Endometrial microvascular endothelial cells (primary cell): ENCODE data around the gene KLF13. TPM values are rescaled to one million over a fixed set of nuclear protein-coding genes. Genes with fewer than 3 reads are reported as not detected.

Source experiments
- in situ Hi-C: cut with HindIII; loops from 2 replicates; pipeline ENCODE4 v1.10.0; 2017; ENCODE audit warnings: low sequenced_read_pairs, low pct_unique_long_range_greater_than_20kb; ENCODE audit errors: inconsistent ontology term
- total RNA-seq: library from RNA; depleted of rRNA; stranded (reverse); fragments of >200 nt; gene quantifications from one replicate; pipeline ENCODE4 v1.2.3, GENCODE V29; 2015; ENCODE audit errors: inconsistent ontology term

Gene KLF13
- total RNA-seq, 1 donor from 2014 or later, result 21.2 TPM

DNA sequence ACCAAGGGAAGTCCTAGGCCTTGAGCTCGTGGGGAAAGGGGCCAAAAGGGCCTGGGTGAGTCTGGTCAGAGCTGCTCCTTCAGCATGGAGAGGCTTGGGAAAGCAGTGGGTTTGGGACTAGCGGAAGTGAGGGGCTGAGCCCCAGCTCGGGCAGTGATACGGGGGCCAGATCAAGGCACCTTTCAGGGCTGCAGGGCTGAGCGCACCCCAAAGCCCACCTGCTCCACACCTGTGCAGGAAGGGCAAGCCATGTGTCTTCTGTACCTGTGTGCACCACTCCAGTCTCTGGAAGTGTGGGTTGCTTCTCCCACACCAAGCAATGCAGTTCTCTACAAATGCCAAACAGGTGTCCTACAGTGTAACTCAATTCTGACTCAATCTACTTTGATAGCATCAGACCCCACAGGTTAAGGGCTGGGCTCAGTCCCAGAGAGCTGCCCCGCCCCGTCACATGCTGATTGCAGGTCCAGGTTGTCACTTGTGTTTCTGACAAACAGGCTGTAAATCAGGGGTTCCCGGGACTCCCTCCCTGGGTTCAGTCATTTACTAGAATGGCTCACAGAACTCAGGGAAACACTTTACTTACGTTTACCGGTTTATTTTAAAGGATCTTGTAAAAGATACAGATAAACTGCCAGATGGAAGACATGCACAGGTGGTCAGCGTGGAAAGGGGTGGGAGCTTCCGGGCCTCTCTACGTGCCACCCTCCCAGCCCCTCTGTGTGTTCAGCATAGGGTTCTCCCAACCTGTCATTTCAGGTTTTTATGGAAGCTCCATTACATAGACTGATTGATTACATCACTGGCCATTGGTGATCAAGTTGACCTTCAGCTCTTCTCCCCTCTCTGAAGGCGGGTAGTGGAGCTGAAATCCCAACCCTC, 28.8 kb upstream of the KLF13 start:
- in situ Hi-C loops, result no loop called here

DNA sequence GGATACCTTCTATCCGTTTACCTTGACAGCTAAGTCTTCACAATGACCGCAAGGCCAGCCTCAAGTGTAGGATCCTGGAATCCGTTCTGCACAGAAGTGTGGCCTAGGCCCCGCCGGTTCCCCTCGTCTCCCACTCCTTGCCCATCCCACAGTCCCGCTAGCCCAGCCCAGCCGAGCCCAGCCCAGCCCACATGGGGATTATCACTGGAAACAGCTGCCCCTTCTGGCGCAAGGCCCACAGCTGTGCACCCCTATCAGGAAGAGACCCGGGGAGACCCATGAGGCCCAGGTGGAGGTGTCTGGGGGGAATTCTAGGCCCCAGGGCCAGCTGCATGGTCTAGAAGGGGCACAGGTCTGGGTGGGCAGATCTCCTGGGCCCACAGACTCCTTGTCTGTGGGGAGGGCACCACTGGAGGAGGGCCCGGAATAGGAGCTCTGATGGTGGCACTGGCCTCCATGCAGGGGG, 27.9 kb upstream of the KLF13 start:
- in situ Hi-C loops, result no loop called here

DNA sequence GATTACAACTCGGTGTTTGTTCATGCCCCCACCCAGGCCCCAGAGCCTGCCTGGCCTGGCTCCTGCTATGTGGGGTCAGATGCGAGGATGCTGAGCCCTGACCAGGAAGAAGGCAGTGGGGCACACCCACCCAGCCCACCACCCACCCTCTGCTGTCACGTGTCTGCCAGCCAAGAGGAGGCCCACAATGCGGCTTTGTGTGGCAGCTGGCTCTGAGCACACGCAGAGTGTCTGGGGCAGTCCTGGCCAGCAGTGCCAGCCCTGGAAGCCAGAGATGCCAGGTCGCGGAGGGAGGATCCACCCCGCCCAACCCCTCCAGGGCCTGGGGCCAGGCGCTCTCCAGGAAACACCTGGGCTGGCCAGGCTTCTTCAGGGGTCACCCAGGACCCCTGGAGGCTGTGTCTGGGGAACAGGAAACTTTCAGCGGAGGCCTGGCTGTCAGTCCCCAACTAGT, 26.4 kb upstream of the KLF13 start:
- in situ Hi-C loops, result no loop called here

DNA sequence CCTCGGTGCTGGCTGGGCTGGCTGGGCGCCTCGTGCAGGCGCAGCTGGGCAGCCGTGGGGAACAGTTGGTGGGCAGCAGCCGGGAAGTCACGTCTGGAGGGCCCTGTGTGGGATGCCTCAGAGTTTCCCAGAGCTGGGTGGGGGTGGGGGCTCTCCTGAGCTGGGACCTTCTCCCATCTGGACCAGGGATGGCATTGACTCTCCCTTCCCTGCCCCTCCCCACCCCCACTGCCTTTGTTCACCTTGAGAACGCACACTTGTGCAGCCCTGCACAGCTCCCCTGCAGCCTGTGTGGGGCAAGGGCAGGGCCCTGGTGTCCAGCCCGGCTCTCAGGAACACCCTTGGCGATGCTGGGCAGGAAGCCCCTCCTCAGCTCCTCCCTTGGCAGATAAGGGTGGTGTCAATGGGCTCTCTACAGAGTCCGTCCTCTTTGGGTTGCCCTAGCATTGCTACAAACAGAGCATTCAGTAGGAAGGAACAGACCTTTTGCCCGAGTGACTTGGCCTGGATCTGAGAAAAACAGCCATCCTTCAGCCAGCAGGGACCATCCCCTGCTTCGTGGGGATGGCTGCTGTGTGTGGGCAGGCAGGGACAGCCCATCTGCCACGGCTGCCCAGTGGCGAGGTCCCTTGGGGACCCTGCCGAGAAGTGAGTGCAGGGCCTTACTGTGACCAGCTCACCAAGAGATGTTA, 25.5 kb upstream of the KLF13 start:
- in situ Hi-C loops, result no loop called here

DNA sequence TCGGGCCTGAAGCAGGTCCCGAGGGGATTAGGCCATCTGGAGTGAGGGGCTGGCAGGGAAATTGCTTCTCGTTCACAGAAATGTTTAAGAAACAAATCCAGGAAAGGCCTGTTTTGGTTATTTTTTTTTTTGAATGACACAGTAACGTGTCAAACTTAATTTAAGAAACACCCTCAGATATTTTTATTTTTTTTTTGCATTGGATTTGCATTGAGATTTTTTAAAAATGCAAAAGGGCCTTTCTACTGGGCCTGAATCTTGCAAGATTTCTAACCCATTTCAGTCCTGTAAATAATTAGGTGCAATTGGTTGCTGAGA, 25.0 kb upstream of the KLF13 start:
- in situ Hi-C loops, result no loop called here

DNA sequence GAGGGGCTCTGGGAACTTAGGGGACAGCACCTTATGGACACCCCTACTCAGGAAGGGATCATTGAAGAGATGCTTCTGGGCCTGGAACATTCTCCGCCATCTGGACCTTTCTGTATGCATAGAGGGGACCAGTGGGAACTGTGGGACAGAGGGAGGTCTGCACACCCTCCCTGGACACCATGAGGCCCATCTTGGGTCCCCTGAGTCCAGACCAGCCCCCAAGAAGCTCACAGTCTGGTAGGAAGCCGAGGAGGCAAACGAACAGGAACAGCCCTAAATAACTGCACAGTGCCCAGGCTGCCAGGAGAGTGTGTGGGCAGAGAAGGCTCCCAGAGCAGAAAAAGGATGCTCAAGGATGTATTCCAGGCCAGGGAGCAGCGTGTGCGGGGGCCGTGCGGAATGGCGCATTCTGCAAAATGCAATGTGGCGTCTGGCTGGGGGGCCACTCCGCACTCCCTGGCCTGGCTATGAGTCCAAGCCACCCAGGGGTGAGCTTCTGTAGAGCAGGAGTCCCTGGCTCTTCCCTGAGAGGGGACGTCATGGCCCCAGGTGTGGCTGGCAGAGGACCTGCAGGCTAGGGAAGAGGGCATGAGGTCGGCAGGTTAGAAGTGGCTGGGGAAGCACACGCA, 24.5 kb upstream of the KLF13 start:
- in situ Hi-C loops, result no loop called here

DNA sequence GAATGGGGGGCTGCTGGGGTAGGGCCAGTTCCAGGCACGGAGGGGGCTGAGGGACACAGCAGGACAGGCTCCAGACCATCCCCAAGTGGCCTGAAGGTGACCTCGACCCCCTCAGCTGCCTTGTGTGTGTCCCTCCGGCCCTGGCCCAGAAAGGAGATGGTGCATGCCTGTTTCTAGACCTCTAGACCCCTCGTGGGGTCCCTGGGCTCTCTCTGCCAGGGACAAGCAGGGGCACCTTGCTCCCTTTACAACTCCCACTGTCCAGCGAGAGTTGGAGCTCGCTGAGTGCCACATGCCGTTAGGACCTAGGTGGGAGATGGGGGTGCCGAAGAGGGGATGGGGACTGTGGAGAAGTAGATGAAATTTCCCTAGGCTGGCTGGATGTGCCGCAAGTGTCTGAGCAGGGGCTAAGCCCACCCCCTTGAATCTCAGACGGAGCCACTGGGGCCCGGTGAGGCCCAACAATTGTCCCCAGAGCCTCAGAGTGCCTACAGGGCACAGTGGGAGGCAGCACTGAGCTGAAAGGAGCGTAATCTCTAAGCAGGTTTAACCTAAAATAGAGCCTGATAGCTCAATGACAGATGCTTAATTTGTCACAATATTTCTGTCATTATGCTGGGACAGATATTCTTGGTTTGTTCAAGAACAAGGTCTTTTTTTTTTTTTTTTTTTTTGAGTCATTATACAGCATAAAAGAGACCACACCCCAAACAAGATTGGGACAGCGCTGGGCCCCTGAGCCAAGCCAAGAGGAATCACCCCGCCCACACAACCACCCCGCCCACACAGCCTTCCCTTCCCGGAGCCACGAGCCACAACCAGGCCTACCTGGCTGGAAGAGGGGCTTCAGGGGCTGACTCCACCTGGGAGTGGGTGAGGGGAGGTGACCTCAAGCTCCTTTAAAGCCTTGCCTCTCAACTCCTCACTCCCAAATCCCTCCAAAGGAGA, 23.6 kb upstream of the KLF13 start:
- in situ Hi-C loops, result no loop called here

DNA sequence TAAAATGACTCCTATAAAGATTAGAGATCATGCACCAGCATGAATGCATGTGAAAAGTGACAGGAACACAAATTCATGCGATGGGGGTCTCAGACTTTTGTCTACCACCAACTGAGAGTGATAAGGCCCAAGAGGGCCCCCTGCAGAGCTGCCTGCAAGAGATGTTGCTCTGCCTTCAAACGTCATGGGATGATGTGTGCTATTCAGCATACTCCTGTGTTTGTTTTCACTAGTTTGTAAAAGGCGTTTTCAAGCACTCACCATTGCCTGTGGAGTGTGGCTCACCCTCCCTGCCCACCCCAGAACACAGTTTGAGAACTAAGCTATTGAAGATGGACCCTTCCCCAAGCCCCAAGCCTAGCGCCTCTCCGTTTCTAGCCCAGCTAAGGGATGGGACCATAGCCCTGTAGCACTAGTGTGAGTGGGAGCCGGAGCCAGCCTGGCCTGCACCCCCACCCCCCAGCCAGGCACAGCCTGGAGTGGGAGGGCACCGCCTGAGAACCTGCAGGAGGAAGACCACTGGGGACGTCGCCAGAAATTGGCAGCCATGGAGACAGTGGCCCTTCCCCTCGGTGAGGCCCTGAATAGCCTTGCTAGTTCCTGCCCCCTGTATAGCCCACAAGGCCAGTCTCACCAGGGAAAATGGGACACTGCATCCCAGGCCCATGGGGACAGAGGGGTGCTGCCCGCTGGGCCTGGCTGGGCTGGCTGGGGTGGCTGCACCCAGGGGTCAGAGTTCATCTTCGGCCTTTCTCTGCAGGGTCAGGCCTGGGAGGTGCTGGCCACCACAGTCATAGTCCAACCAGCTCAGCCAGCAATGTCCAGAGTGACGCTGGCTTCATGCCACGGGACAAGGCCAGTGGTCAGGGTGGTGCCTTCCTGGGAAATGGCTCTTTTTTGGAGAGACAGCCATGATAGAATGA, 22.6 kb upstream of the KLF13 start:
- in situ Hi-C loops, result no loop called here

DNA sequence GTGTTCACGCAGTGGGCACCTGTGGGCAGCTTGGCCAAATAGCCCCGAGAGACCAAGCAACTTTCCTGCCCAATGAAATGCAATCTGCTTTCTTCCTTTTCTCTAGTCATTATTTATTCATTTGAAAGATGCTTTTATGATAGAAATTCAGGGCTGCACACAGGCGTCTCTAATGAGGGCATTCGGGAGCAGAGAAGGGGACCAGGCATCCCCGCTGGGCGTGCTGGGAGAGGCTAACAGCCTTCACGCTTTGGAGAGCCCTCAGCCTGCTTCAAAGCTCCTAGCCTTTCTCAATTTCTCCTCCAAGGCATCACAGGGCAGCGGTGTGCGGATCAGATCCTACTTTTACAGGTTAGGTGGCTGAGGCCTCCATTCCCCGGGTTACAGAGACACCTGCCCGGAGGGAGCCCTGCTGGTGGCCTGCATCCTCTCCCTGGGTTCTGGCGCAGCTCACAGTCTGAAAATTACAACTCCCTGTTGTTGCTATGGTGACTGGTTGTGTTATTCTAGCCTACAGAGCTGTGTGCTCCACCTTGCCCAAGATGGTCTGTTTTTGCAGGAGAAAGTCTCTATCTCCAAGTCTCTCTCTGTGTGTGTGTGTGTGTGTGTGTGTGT, 21.8 kb upstream of the KLF13 start:
- in situ Hi-C loops, result no loop called here

DNA sequence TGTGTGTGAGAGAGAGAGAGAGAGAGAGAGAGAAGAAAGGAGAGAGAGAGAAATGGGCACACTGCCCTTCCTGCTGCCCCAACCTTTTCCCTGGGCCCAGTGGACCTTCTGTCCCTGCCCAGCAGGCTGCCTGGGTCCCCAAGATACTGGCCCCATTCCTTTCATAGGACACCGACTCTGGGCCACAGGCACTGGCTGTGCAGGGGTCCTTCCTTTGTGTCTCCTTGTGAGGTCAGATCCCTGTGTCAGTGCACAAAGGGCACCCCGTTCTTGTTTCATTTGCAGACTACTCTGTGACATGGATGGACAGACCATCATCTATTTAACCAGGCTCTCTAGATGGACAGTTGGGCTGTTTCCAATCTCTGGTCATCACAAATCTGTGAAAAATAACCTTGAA, 21.3 kb upstream of the KLF13 start:
- in situ Hi-C loops, result no loop called here

DNA sequence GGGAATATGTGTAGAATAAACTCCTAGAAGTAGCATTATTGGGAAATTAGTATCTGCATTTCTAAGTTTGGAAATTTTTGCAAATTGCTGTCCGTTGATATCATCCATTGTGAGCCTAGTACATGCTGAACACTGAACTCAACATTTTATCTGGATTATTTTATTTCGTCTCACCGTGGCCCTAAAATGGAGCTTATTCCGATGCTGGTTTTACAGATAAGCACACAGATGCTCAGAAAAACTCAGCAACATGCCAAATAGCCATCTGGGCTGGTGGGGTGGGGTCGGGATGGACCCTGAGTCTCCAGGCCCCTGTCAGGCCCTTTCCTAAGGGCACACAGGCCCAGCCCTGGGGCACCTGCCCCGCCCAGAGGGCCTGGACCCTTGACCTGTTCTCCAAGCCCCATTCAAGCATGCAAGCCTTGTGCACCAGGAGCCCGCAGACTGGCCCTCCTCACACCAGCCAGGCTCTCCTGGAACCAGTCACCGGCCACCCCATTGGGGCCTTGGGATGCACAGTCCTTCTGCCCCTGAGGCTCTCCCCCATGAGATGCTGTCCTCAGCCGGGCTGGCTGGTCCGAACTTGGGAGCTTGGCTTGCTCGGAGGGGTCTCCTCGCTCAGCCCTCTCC, 20.7 kb upstream of the KLF13 start:
- in situ Hi-C loops, result no loop called here

DNA sequence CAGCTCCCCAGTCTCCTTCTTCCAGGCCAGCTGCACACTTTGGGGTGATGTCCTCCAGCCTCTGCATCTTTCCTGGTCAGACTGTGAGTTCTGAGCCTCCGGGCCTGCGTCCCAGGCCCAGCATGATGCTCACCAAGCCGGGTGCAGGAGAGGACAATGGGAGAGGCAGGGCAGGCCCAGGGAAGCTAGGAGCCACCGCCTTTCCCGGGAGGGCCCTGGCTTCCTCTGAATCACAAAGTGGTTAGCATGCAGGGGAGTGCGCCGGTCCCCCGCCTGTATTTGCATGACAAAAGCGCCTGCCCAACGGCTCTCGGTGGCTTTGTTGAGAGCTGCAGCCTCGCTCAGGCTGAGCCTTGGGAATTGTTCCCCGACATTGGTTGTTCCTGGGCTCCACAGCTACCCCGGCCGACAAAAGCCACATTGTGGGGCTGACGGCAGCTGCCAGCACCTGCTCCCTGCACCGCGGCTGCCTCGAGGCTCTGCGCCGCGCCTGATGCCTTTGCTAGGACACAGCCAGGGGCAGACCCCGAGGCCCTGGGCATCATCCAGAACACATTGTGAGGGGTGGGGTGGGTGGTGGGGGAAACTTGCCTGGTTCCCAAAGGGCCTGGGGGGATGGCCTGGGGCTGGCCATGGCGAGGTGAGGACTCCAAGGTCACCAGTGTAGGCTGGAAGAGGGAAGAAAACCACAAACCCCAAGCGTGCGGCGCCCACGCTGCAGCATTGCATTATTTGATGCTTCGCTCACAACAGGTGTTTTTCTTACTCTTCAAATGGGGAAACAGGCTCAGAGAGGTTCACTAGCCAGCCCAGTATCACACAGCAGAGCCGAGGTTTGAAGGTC, 20.0 kb upstream of the KLF13 start:
- in situ Hi-C loops, result no loop called here

DNA sequence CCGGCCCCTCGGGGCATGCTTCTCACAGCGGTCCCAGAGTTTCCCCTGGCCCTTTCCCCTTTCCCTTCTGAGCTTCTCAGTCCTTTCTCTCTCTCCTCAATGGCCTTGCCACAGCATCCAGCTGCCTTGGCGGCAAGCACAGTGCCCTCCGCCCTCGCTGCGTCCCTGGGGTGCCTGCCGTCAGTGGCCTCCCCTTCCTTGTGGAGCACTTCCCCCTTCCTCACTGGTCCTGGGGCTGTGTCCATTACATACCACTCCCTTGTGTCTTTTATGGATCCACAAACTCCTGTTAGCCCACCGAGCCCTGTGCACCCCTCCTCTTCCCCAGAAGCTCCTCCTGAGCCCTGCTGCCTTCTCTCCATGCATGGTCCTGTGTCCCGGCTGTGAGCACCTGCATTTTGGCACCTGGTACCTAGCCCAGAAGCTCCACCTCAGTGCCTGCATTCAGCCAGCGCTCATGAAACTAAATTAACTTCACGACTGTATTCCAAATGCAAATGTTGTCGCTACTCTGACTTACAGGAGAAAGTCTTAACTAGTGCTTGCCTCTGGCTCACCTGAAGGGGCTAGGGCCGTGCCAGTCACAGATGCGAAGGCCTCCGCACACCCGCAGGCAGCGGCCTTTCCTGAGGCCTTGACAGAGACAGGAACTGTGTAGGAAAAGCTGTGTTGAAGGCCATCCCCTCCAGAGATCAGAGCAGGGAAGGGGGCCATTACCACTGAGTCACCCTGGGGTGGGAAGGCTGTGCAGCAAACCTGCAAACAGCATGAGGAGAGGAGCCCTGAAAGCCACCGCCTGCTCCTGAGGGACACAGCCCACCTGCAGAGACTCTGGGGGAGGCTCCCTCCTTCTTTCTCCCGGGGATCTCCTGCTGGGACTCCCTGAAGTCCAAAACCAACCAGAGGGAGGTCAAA, 19.1 kb upstream of the KLF13 start:
- in situ Hi-C loops, result no loop called here

DNA sequence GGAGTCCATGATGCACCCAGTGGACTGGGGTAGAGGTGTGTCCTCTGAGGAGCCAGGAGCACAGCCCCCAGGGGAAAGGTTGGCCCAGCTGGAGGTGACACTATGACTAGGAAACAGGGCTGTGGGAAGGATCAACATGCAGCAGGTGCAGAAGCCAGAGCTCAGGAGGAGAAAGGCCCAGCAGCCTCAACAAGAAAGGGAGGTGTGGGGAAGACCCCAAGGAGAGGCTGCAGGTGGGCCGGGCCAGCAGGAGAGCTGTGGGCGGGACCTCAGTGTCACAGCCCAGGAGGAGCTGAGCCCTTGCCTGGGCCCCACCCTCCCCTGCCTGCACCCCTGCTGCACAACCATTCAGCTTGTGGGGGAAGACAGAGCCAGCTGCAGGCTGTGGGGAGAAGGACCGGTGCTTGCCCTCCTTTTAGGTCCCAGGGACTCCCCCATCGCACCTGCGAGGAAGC, 18.4 kb upstream of the KLF13 start:
- in situ Hi-C loops, result no loop called here

DNA sequence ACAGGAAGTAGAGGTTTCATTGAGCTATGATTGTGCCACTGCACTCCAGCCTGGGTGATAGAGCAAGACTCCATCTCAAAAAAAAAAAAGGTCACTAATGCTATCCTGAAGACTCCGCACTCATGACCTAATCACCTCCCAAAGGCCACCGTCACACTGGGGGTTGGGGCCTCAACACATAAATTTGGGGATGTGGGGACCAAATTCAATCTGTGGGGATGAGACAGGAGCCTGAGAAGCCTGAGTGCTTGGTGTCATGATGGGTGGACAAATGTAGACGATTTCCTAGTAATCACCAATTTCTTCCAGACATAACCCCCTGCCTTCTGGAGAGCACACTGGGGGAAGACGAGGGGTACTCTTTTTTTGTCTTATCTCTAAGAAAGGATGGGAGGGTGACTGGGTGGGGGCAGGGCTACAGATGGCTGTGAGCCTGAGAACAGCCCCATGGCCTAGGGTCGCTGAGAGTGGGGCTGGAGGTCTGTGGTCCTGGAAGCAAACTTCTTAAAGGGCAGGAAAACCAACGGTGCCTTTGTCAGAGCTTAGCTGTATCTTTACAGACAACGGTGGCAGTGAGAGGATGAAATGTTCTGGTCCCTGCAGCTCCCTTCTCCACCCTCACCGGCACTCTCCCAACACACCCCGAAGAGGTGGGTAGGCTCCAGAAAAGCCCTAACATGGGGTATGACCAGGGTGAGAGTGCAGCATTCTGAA, 16.6 kb upstream of the KLF13 start:
- in situ Hi-C loops, result no loop called here
